Caco-2 (cell line): ENCODE measurements around the gene MPHOSPH10. TPM values are rescaled to one million over a fixed set of nuclear protein-coding genes. Genes with fewer than 3 reads are reported as not detected.
A peak's percentile ranks its signal among the peaks of the same experiment; 100 is the strongest.

ENCODE experiments used
- BruUV-seq: library from RNA; stranded (reverse); fragments of 400-500 nt; replicated peaks from 2 replicates; lab custom pipeline; 2021; lab: Mats Ljungman, UMichigan
- CTCF ChIA-PET: fragments of 300-600 bp; sonication (Branson Sonifier 250); formaldehyde crosslinking; loops from one replicate; lab custom pipeline; 2022; ENCODE audit warnings: antibody characterized with exemption; lab: Charles Lee
- POLR2A ChIA-PET: fragments of 300-600 bp; sonication (Branson Sonifier 250); formaldehyde crosslinking; loops from one replicate; lab custom pipeline; 2022; ENCODE audit warnings: antibody characterized with exemption; lab: Charles Lee
- DNase-seq, 2 experiments: peaks; one replicate each; pipeline versions ENCODE4 v3.0.0 to v3.0.0-alpha.2; 2020 to 2022
- H3K27me3 ChIP-seq: replicated peaks from 2 replicates; pipeline ENCODE4 v1.6.0; 2011; ENCODE audit warnings: low read length; ENCODE audit not compliant: control insufficient read depth, insufficient read depth
- H3K36me3 ChIP-seq: 2 replicates; pipeline ENCODE4 v1.5.1; 2011; ENCODE audit warnings: low read length; ENCODE audit not compliant: control insufficient read depth, insufficient read depth
- H3K4me1 ChIP-seq: fragments of 250-450 bp; sonication (Bioruptor Pico); 2 replicates; pipeline ENCODE4 v1.5.1; 2020; ENCODE audit warnings: mild to moderate bottlenecking
- H3K4me3 ChIP-seq: 2 replicates; pipeline ENCODE4 v1.5.1; 2011; ENCODE audit warnings: low read depth, mild to moderate bottlenecking, control low read depth, low read length
- H3K9me3 ChIP-seq: fragments of 250-450 bp; sonication (Bioruptor Pico); 2 replicates; pipeline ENCODE4 v1.5.1; 2020; ENCODE audit warnings: mild to moderate bottlenecking, moderate library complexity
- H3K27ac Mint-ChIP-seq: one replicate; pipeline ENCODE4 v1.8.0; 2022; ENCODE audit warnings: mixed read lengths; ENCODE audit not compliant: unreplicated experiment
- H3K27me3 Mint-ChIP-seq: one replicate; pipeline ENCODE4 v1.8.0; 2022; ENCODE audit warnings: mixed read lengths; ENCODE audit not compliant: insufficient read depth, unreplicated experiment
- H3K36me3 Mint-ChIP-seq: one replicate; pipeline ENCODE4 v1.8.0; 2022; ENCODE audit warnings: mild to moderate bottlenecking, mixed read lengths; ENCODE audit not compliant: insufficient read depth, unreplicated experiment
- H3K4me1 Mint-ChIP-seq: one replicate; pipeline ENCODE4 v1.8.0; 2022; ENCODE audit warnings: low read depth, mixed read lengths; ENCODE audit not compliant: unreplicated experiment
- H3K4me3 Mint-ChIP-seq: one replicate; pipeline ENCODE4 v1.8.0; 2022; ENCODE audit warnings: mild to moderate bottlenecking, moderate library complexity, mixed read lengths; ENCODE audit not compliant: unreplicated experiment
- H3K9me3 Mint-ChIP-seq: one replicate; pipeline ENCODE4 v1.8.0; 2022; ENCODE audit warnings: mixed read lengths; ENCODE audit not compliant: unreplicated experiment
- CTCF ChIP-seq, 2 experiments: fragments of 200-600 bp in 1 of 2; IDR thresholded peaks; 1 replicate in 1 of 2; 2 replicates in 1 of 2; pipeline versions ENCODE4 v1.5.1 to v1.8.0; 2011 to 2022; ENCODE audit warnings: antibody characterized with exemption in 1 of 2, control low read depth in 1 of 2, inconsistent platforms in 1 of 2, low read depth in 1 of 2, low read length in 1 of 2, mild to moderate bottlenecking in 1 of 2, moderate library complexity in 1 of 2; ENCODE audit not compliant: insufficient read depth in 1 of 2, severe bottlenecking in 1 of 2, unreplicated experiment in 1 of 2
- intact Hi-C: fragments of 100-400 bp; cut with micrococcal nuclease; formaldehyde crosslinking; loops from one replicate; pipeline ENCODE4 v1.10.0; 2022; ENCODE audit not compliant: unreplicated experiment
- total RNA-seq: library from RNA; stranded (reverse); gene quantifications from 2 replicates; pipeline ENCODE4 v1.2.3, GENCODE V29; 2022

The MPHOSPH10 gene
- total RNA-seq, 1 experiment from 2014 or later = 57.8 TPM

- POLR2A ChIA-PET = no interaction called here
- no peak for TF ChIP-seq CTCF (IDR thresholded peaks at IDR 0.05; ENCODE audit: insufficient read depth in 1 of 2, low read depth in 1 of 2, low read length in 1 of 2, severe bottlenecking in 1 of 2, unreplicated experiment in 1 of 2)
- Mint-ChIP-seq H3K9me3 (peaks cover 11% of the 10 kb centered on the region), H3K36me3 (peaks cover 32% of the 10 kb centered on the region), H3K27me3 (no peaks in the 10 kb centered on the region), H3K27ac (peak overlapping the region; percentile 42), H3K4me1 (no peaks in the 10 kb centered on the region), H3K4me3 (no peak overlapping the region)
- Histone ChIP-seq H3K27me3 (no peaks in the 10 kb centered on the region), H3K4me3 (no peak overlapping the region), H3K36me3 (no peaks in the 10 kb centered on the region; the same call in 1 of the 2 replicates), H3K9me3 (peaks cover 4% of the 10 kb centered on the region; the same call in 1 of the 2 replicates), H3K4me1 (0 out of 2 replicates have a peak, but pooled peaks cover 4% of the 10 kb centered on the region)
- intact Hi-C loops = no loop called here
- no TSS peak for BruUV-seq
- CTCF ChIA-PET = no interaction called here
- DNase-seq = no peak
Measured at GRCh38 chr2:71125506-71126294, 4.7 kb upstream of the MPHOSPH10 start.

- H3K4me1 ChIP-seq = 0 out of 2 replicates have a peak, but pooled peaks cover 4% of the 10 kb centered on the region
- intact Hi-C loops = no loop called here
- H3K9me3 Mint-ChIP-seq = peaks cover 11% of the 10 kb centered on the region
- ChIA-PET CTCF (no interaction called here), POLR2A (no interaction called here)
- H3K27ac Mint-ChIP-seq = no peak overlapping the region
- no peaks in the 10 kb centered on the region for H3K27me3 ChIP-seq
- DNase-seq = no peak
- no TSS peak for BruUV-seq
- TF ChIP-seq CTCF (IDR thresholded peaks at IDR 0.05; ENCODE audit: insufficient read depth in 1 of 2, low read depth in 1 of 2, low read length in 1 of 2, severe bottlenecking in 1 of 2, unreplicated experiment in 1 of 2) = no peak
- no peaks in the 10 kb centered on the region for H3K27me3 Mint-ChIP-seq
- H3K9me3 ChIP-seq = peaks cover 4% of the 10 kb centered on the region; the same call in 1 of the 2 replicates
- no peaks in the 10 kb centered on the region for H3K4me1 Mint-ChIP-seq
- no peak overlapping the region for H3K4me3 ChIP-seq
- no peaks in the 10 kb centered on the region for H3K36me3 ChIP-seq
- H3K4me3 Mint-ChIP-seq = no peak overlapping the region
- peaks cover 26% of the 10 kb centered on the region for H3K36me3 Mint-ChIP-seq
Measured at GRCh38 chr2:71126957-71127356, 3.5 kb upstream of the MPHOSPH10 start.

- BruUV-seq = TSS peak; percentile 72
- no peaks in the 10 kb centered on the region for H3K9me3 ChIP-seq
- ChIA-PET POLR2A (interaction anchor here (0.6 to 0.8 kb wide), 2 partner anchors 28 to 61 kb away, joined by 3 to 12 read pairs; partner anchors contain the start of gene NAGK), CTCF (interaction anchor here (1.0 kb wide), 2 partner anchors 29 to 202 kb away, joined by 4 to 7 read pairs; partner anchors contain the start of gene ZNF638)
- peak overlapping the region; percentile 73 for H3K4me3 ChIP-seq
- no peaks in the 10 kb centered on the region for H3K36me3 ChIP-seq
- Mint-ChIP-seq H3K27me3 (no peaks in the 10 kb centered on the region), H3K36me3 (peaks cover 19% of the 10 kb centered on the region), H3K4me1 (no peaks in the 10 kb centered on the region), H3K4me3 (no peak overlapping the region), H3K27ac (no peak overlapping the region), H3K9me3 (no peaks in the 10 kb centered on the region)
- no peaks in the 10 kb centered on the region for H3K27me3 ChIP-seq
- 0 out of 2 replicates have a peak, but pooled peaks cover 4% of the 10 kb centered on the region for H3K4me1 ChIP-seq
- DNase-seq = no peak
- intact Hi-C loops = no loop called here
- no peak for TF ChIP-seq CTCF (IDR thresholded peaks at IDR 0.05; ENCODE audit: insufficient read depth in 1 of 2, low read depth in 1 of 2, low read length in 1 of 2, severe bottlenecking in 1 of 2, unreplicated experiment in 1 of 2)
Measured at GRCh38 chr2:71129114-71129901, 1.1 kb upstream of the MPHOSPH10 start.
